H1 (cell line): ENCODE data around the gene SPCS3. TPM values are rescaled to one million over a fixed set of nuclear protein-coding genes. Genes with fewer than 3 reads are reported as not detected.
A peak's percentile ranks its signal among the peaks of the same experiment; 100 is the strongest.

Experiments used
- CTCF ChIA-PET: fragments of 300-600 bp; sonication (Branson Sonifier 250); formaldehyde crosslinking; loops from one replicate; lab custom pipeline; 2021; ENCODE audit not compliant: partially characterized antibody; lab: Charles Lee
- POLR2A ChIA-PET: fragments of 300-600 bp; sonication (Branson Sonifier 250); formaldehyde crosslinking; loops from one replicate; lab custom pipeline; 2021; ENCODE audit warnings: inconsistent platforms; ENCODE audit not compliant: partially characterized antibody; lab: Charles Lee
- DNase-seq, 2 experiments: peaks; one replicate each; pipeline versions ENCODE4 v3.0.0 to v3.0.0-alpha.2; 2010 to 2022; ENCODE audit warnings: low spot score in 2 of 2, low read depth in 1 of 2, mixed read lengths in 1 of 2
- FAIRE-seq: peaks from 2 replicates; lab custom pipeline; 2011; peaks lifted over from hg19 to GRCh38; lab: Jason Lieb, UNC
- H2AFZ ChIP-seq: 2 replicates; pipeline ENCODE4 v1.8.1; 2012; ENCODE audit warnings: low read length, inconsistent platforms
- H2AK5ac ChIP-seq: 2 replicates; pipeline ENCODE4 v1.6.1; 2013; ENCODE audit warnings: low read depth, low read length
- H2BK120ac ChIP-seq: replicated peaks from 2 replicates; pipeline ENCODE3; 2013; ENCODE audit warnings: low read depth, low read length, inconsistent platforms
- H2BK12ac ChIP-seq: 2 replicates; pipeline ENCODE4 v1.6.1; 2013; ENCODE audit warnings: low read depth, low read length
- H2BK15ac ChIP-seq: 2 replicates; pipeline ENCODE4 v1.6.1; 2013; ENCODE audit warnings: low read length
- H2BK20ac ChIP-seq: 2 replicates; pipeline ENCODE4 v1.6.1; 2013; ENCODE audit warnings: low read length
- H2BK5ac ChIP-seq: 2 replicates; pipeline ENCODE4 v1.6.1; 2013; ENCODE audit warnings: low read depth, low read length
- H3K14ac ChIP-seq: 2 replicates; pipeline ENCODE4 v1.6.1; 2013; ENCODE audit warnings: inconsistent platforms; ENCODE audit not compliant: insufficient read length
- H3K18ac ChIP-seq: 2 replicates; pipeline ENCODE4 v1.6.1; 2013; ENCODE audit warnings: low read length; ENCODE audit errors: extremely low read depth
- H3K23ac ChIP-seq: 2 replicates; pipeline ENCODE4 v1.6.1; 2013; ENCODE audit warnings: inconsistent platforms; ENCODE audit not compliant: insufficient read length
- H3K23me2 ChIP-seq: 2 replicates; pipeline ENCODE4 v1.6.1; 2013; ENCODE audit warnings: low read depth, low read length
- H3K27ac ChIP-seq: 2 replicates; pipeline ENCODE4 v1.6.1; 2011; ENCODE audit warnings: low read depth, low read length, inconsistent platforms
- H3K27me3 ChIP-seq, 4 experiments: replicated peaks in 1 of 4; 1 replicate in 1 of 4; 2 replicates in 3 of 4; pipeline versions ENCODE4 v1.6.1 to v1.8.1; 2011 to 2013; ENCODE audit warnings: low read length in 3 of 4, mild to moderate bottlenecking in 3 of 4, inconsistent platforms in 2 of 4, mixed read lengths in 2 of 4, moderate library complexity in 1 of 4; ENCODE audit not compliant: control insufficient read depth in 3 of 4, insufficient read depth in 3 of 4; ENCODE audit errors: extremely low read depth in 1 of 4
- H3K36me3 ChIP-seq, 4 experiments: 2 replicates each; pipeline versions ENCODE4 v1.6.1 to v1.8.1; 2011 to 2013; ENCODE audit warnings: mild to moderate bottlenecking in 4 of 4, low read length in 3 of 4, moderate library complexity in 2 of 4, control low read depth in 1 of 4, inconsistent platforms in 1 of 4; ENCODE audit not compliant: insufficient read depth in 4 of 4, control insufficient read depth in 2 of 4
- H3K4ac ChIP-seq: replicated peaks from 2 replicates; pipeline ENCODE3; 2013; ENCODE audit warnings: low read length, low read depth, mixed read lengths, inconsistent platforms; ENCODE audit not compliant: insufficient read length
- H3K4me1 ChIP-seq, 4 experiments: replicated peaks in 1 of 4; 1 replicate in 1 of 4; 2 replicates in 3 of 4; pipeline versions ENCODE4 v1.6.1 to v1.8.1; 2011 to 2013; ENCODE audit warnings: low read length in 3 of 4, inconsistent platforms in 2 of 4, mixed read lengths in 1 of 4; ENCODE audit not compliant: insufficient read depth in 4 of 4, control insufficient read depth in 3 of 4
- H3K4me2 ChIP-seq, 2 experiments: 2 replicates each; pipeline versions ENCODE4 v1.6.1 to v1.8.1; 2011 to 2013; ENCODE audit warnings: low read depth in 2 of 2, low read length in 2 of 2, control low read depth in 1 of 2, inconsistent platforms in 1 of 2, mild to moderate bottlenecking in 1 of 2; ENCODE audit not compliant: insufficient read depth in 1 of 2
- H3K4me3 ChIP-seq, 4 experiments: fragments of 200-600, 300-600 bp in 1 of 4; sonication (generic), shearing (Covaris generic), sonication (Bioruptor Twin) in 1 of 4; 2 replicates each; pipeline versions ENCODE4 v1.5.1 to v1.8.1; 2011 to 2016; ENCODE audit warnings: low read length in 4 of 4, low read depth in 3 of 4, control low read depth in 2 of 4, inconsistent platforms in 2 of 4, mild to moderate bottlenecking in 2 of 4, mixed read lengths in 1 of 4, moderate library complexity in 1 of 4; ENCODE audit not compliant: insufficient read depth in 2 of 4; ENCODE audit errors: extremely low read depth in 1 of 4
- H3K56ac ChIP-seq: replicated peaks from 2 replicates; pipeline ENCODE3; 2013; ENCODE audit warnings: low read depth, mild to moderate bottlenecking, mixed read lengths, low read length, inconsistent platforms; ENCODE audit not compliant: insufficient read length
- H3K79me1 ChIP-seq: 2 replicates; pipeline ENCODE4 v1.6.1; 2013; ENCODE audit warnings: low read depth, low read length, control low read depth
- H3K79me2 ChIP-seq, 2 experiments: 2 replicates each; pipeline versions ENCODE4 v1.6.1 to v1.8.1; 2012 to 2013; ENCODE audit warnings: low read length in 2 of 2, mild to moderate bottlenecking in 2 of 2, inconsistent platforms in 1 of 2; ENCODE audit not compliant: insufficient read depth in 2 of 2, control insufficient read depth in 1 of 2
- H3K9ac ChIP-seq, 4 experiments: replicated peaks in 1 of 4; 1 replicate in 1 of 4; 2 replicates in 3 of 4; pipeline versions ENCODE4 v1.6.1 to v1.8.1; 2011 to 2013; ENCODE audit warnings: low read depth in 3 of 4, low read length in 3 of 4, control low read depth in 2 of 4, mild to moderate bottlenecking in 2 of 4, moderate library complexity in 2 of 4, inconsistent platforms in 1 of 4; ENCODE audit errors: extremely low read depth in 1 of 4
- H3K9me3 ChIP-seq, 2 experiments: 2 replicates each; pipeline versions ENCODE4 v1.6.1 to v1.8.1; 2012 to 2013; ENCODE audit warnings: mild to moderate bottlenecking in 2 of 2, moderate library complexity in 2 of 2, control low read depth in 1 of 2, inconsistent platforms in 1 of 2, low read depth in 1 of 2, low read length in 1 of 2, mixed read lengths in 1 of 2; ENCODE audit not compliant: insufficient read depth in 2 of 2
- H4K20me1 ChIP-seq, 2 experiments: replicated peaks in 1 of 2; 2 replicates each; pipeline versions ENCODE3 to v1.8.1; 2011 to 2013; ENCODE audit warnings: inconsistent platforms in 2 of 2, low read length in 2 of 2, mild to moderate bottlenecking in 1 of 2; ENCODE audit not compliant: insufficient read depth in 2 of 2, control insufficient read depth in 1 of 2
- H4K5ac ChIP-seq: 2 replicates; pipeline ENCODE4 v1.6.1; 2013; ENCODE audit warnings: low read length, low read depth, mixed read lengths, inconsistent platforms; ENCODE audit not compliant: insufficient read length
- H4K8ac ChIP-seq: 2 replicates; pipeline ENCODE4 v1.8.0; 2013; ENCODE audit warnings: mild to moderate bottlenecking, moderate library complexity, low read length, inconsistent platforms; ENCODE audit not compliant: insufficient read depth; ENCODE audit errors: extremely low read depth
- H4K91ac ChIP-seq: replicated peaks from 2 replicates; pipeline ENCODE3; 2013; ENCODE audit warnings: low read length, mixed read lengths, inconsistent platforms; ENCODE audit not compliant: insufficient read length
- GTF2F1 ChIP-seq: IDR thresholded peaks from 2 replicates; pipeline ENCODE4 v1.6.1; 2012; ENCODE audit warnings: low read depth, low read length, improper control_type of control experiment, borderline replicate concordance
- NRF1 ChIP-seq: IDR thresholded peaks from 2 replicates; pipeline ENCODE4 v1.6.1; 2011; ENCODE audit warnings: mild to moderate bottlenecking, low read depth, low read length, improper control_type of control experiment
- POLR2AphosphoS5 ChIP-seq: IDR thresholded peaks from 2 replicates; pipeline ENCODE4 v1.6.1; 2011; ENCODE audit warnings: low read depth, low read length
- RAD21 ChIP-seq, 2 experiments: IDR thresholded peaks in 1 of 2; conservative IDR thresholded peaks in 1 of 2; 2 replicates each; pipeline ENCODE4 v1.6.1; 2011; ENCODE audit warnings: low read depth in 2 of 2, low read length in 2 of 2, improper control_type of control experiment in 1 of 2, inconsistent platforms in 1 of 2, mild to moderate bottlenecking in 1 of 2, moderate library complexity in 1 of 2
- SUZ12 ChIP-seq: fragments of 200-600 bp; sonication (generic); IDR thresholded peaks from 2 replicates; pipeline ENCODE4 v1.6.1; 2012; ENCODE audit warnings: mild to moderate bottlenecking, inconsistent platforms, low read length, moderate library complexity, mixed read lengths
- WGBS, 2 experiments: shearing (Covaris generic) in 1 of 2; methylation state at CpG; one replicate each; pipeline versions ENCODE4 v1.1.6 to v1.1.7; 2013 to 2015; ENCODE audit warnings: low lambda C conversion rate in 2 of 2, mixed read lengths in 2 of 2, inconsistent platforms in 1 of 2, low coverage in 1 of 2, missing lambda C conversion rate in 1 of 2; ENCODE audit not compliant: insufficient replicate concordance in 2 of 2, insufficient coverage in 1 of 2, insufficient read length in 1 of 2; ENCODE audit errors: extremely low coverage in 1 of 2, missing lambda C conversion rate in 1 of 2; 5-methylcytosine and 5-hydroxymethylcytosine counted together
- polyA plus RNA-seq, 7 experiments: library from polyadenylated mRNA; depleted of rRNA in 3 of 7; stranded (reverse) in 5 of 7; unstranded in 2 of 7; fragments of >200 nt in 5 of 7; fragments of 200-250 nt in 2 of 7; gene quantifications; 1 replicate in 5 of 7; 2 replicates in 1 of 7; 4 replicates in 1 of 7; pipeline versions ENCODE4 v1.2.1 to v1.2.3, GENCODE V29; 2011 to 2013; ENCODE audit warnings: missing spikeins in 2 of 7, mixed read lengths in 2 of 7
- total RNA-seq: library from RNA; stranded (reverse); fragmentation: NEBNext Ultra II Directional; extraction: Animal tissue kit (Norgen Biotek cat#: 25700); gene quantifications from 2 replicates; pipeline ENCODE4 v1.2.1, GENCODE V29; 2021
- TF ChIP-seq, protein P1 (sequence below): IDR thresholded peaks from 2 replicates; pipeline ENCODE4 v1.6.1; 2011; ENCODE audit warnings: low read depth, mild to moderate bottlenecking, low read length; ENCODE audit not compliant: insufficient read depth
- TF ChIP-seq, protein P2 (sequence below), 3 experiments: IDR thresholded peaks; 1 replicate in 2 of 3; 2 replicates in 1 of 3; pipeline versions ENCODE4 v1.5.1 to v1.6.1; 2011; ENCODE audit warnings: low read length in 3 of 3, mild to moderate bottlenecking in 3 of 3, inconsistent platforms in 2 of 3, low read depth in 1 of 3, moderate library complexity in 1 of 3; ENCODE audit not compliant: insufficient read depth in 1 of 3; ENCODE audit errors: control extremely low read depth in 1 of 3

The SPCS3 gene
- total and polyA plus RNA-seq, 2 of the 8 experiments (the other 6 are each of a cell fraction or from before 2014, with no cell fraction given): 18.4 to 117 TPM

DNA sequence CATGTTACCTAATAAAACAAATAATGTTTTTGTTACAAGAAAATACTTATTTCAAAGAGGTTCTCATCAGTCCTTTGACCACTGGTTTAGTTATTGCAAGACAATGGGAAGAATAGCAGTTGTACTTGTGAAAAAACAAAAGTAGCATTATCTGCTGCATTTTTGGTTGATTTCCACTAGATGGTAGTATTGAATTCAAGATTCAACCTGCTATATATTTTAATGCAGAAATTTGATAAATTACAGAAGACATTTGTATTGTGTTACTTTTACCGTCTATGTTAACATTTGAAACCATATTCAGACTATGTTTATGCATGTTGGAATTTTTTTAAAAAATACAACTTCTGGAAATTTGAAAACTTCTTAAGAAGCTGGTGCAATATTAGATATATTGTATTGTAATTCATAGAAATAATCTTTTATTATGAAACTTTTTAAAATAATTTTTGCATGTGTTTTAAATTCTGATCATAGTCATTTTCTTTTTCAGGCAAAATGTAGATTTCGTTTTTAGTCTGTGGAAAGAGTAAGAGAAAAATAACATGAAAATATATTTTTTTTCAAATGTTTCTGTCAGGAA is 56.4 kb downstream of the SPCS3 start:
- no peak for DNase-seq
- Histone ChIP-seq H3K36me3 (no peaks in the 10 kb centered on the region), H3K9ac (no peak overlapping the region)

More for the DNA sequence above, 56.4 kb downstream of the SPCS3 start:
- Histone ChIP-seq H3K79me1 (no peaks in the 10 kb centered on the region), H3K9me3 (no peaks in the 10 kb centered on the region), H3K56ac (no peak overlapping the region), H2BK20ac (no peak overlapping the region), H2BK120ac (no peak overlapping the region), H3K27ac (no peak overlapping the region), H2BK5ac (no peak overlapping the region), H4K91ac (no peak overlapping the region), H2BK12ac (no peak overlapping the region), H3K14ac (no peak overlapping the region), H4K8ac (no peak overlapping the region), H2AK5ac (no peak overlapping the region), H3K79me2 (no peaks in the 10 kb centered on the region), H3K23me2 (no peaks in the 10 kb centered on the region), H4K20me1 (no peaks in the 10 kb centered on the region), H4K5ac (no peak overlapping the region), H3K18ac (no peak overlapping the region), H3K4me1 (no peaks in the 10 kb centered on the region), H3K4me3 (no peak overlapping the region), H3K4ac (no peak overlapping the region), H3K27me3 (peaks cover 0 to 1% (median 0%) of the 10 kb centered on the region in 4 experiments; a peak in 1 of 7 replicates), H3K4me2 (no peak overlapping the region), H2BK15ac (no peak overlapping the region), H3K23ac (no peak overlapping the region), H2AFZ (no peak overlapping the region)
- FAIRE-seq: no peak
- CTCF ChIA-PET: interaction anchor here (0.7 to 4.5 kb wide), 9 partner anchors 8 to 1178 kb away, joined by 3 to 28 read pairs (median 4); no protein-coding TSS in a partner anchor
- POLR2A ChIA-PET: no interaction called here
- TF ChIP-seq, protein P1, sequence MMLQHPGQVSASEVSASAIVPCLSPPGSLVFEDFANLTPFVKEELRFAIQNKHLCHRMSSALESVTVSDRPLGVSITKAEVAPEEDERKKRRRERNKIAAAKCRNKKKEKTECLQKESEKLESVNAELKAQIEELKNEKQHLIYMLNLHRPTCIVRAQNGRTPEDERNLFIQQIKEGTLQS: no peak
- no peak for TF ChIP-seq SUZ12
- TF ChIP-seq, protein P2, sequence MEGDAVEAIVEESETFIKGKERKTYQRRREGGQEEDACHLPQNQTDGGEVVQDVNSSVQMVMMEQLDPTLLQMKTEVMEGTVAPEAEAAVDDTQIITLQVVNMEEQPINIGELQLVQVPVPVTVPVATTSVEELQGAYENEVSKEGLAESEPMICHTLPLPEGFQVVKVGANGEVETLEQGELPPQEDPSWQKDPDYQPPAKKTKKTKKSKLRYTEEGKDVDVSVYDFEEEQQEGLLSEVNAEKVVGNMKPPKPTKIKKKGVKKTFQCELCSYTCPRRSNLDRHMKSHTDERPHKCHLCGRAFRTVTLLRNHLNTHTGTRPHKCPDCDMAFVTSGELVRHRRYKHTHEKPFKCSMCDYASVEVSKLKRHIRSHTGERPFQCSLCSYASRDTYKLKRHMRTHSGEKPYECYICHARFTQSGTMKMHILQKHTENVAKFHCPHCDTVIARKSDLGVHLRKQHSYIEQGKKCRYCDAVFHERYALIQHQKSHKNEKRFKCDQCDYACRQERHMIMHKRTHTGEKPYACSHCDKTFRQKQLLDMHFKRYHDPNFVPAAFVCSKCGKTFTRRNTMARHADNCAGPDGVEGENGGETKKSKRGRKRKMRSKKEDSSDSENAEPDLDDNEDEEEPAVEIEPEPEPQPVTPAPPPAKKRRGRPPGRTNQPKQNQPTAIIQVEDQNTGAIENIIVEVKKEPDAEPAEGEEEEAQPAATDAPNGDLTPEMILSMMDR (IDR thresholded peaks at IDR 0.05; ENCODE audit: control extremely low read depth in 1 of 3, insufficient read depth in 1 of 3, low read depth in 1 of 3, low read length in 3 of 3): peak in 1 of 3 experiments; percentile 37; a peak in 2 of 4 replicates
- TF ChIP-seq POLR2AphosphoS5: no peak
- TF ChIP-seq GTF2F1: no peak
- no peak for TF ChIP-seq NRF1
- TF ChIP-seq RAD21 (IDR thresholded peaks at IDR 0.05 in 1 of 2, conservative IDR thresholded peaks at IDR 0.05 in 1 of 2; ENCODE audit: low read depth in 2 of 2, low read length in 2 of 2): peak in 1 of 2 experiments; percentile 58
- WGBS, 2 experiments: 39% methylated on average over 2 of the region's 2 CpGs; no CpG with 5 or more reads in 1 of the 2 experiments
